Pancreas (tissue), 10 donors: ENCODE measurements around the gene SLC35E1. TPM values are rescaled to one million over a fixed set of nuclear protein-coding genes. Genes with fewer than 3 reads are reported as not detected.

ENCODE experiments used
- ATAC-seq, 4 donors: fragments of 200-7000 bp; cut with Tn5 transposase; one replicate each; pipeline versions ENCODE4 v1.8.0 to v1.9.1; 2020; ENCODE audit warnings: mild to moderate bottlenecking in 4 of 4, moderate library complexity in 4 of 4
- DNase-seq, 6 donors: peaks; one replicate each; pipeline ENCODE4 v3.0.0-alpha.2; 2020
- FAIRE-seq: peaks from 2 replicates; lab custom pipeline; 2012; peaks lifted over from hg19 to GRCh38; lab: Jason Lieb, UNC
- H3K27ac ChIP-seq, 4 donors: fragments of 200-600 bp; sonication (generic); 1 replicate in 3 of 4; 2 replicates in 1 of 4; pipeline versions ENCODE4 v1.5.0 to v1.8.0; 2020
- H3K27me3 ChIP-seq, 4 donors: fragments of 200-600 bp; one replicate each; pipeline ENCODE4 v1.8.0; 2021
- H3K36me3 ChIP-seq, 3 donors: fragments of 200-600 bp; sonication (generic) in 1 of 3; one replicate each; pipeline versions ENCODE4 v1.5.0 to v1.8.0; 2020 to 2021
- H3K4me1 ChIP-seq, 3 donors: fragments of 200-600 bp; one replicate each; pipeline ENCODE4 v1.8.0; 2021
- H3K4me3 ChIP-seq, 4 donors: fragments of 200-600 bp; sonication (generic) in 2 of 4; one replicate each; pipeline versions ENCODE4 v1.5.0 to v1.8.0; 2020 to 2021
- H3K9me3 ChIP-seq, 4 donors: fragments of 200-600 bp; one replicate each; pipeline ENCODE4 v1.8.0; 2021
- CTCF ChIP-seq, 4 donors: fragments of 200-600 bp; sonication (generic) in 3 of 4; IDR thresholded peaks; one replicate each; pipeline versions ENCODE4 v1.5.0 to v1.8.0; 2021; ENCODE audit warnings: antibody characterized with exemption in 4 of 4
- WGBS, 2 donors: extraction: QIAGEN DNeasy Blood & Tissue Kit; methylation state at CpG; one replicate each; pipeline ENCODE4 v1.1.7; 2013; 5-methylcytosine and 5-hydroxymethylcytosine counted together
- intact Hi-C, 3 donors: fragments of 100-400 bp; cut with DNase I; formaldehyde crosslinking; loops; one replicate each; pipeline versions ENCODE4 v1.11.1 to v1.14.2; 2022
- polyA plus RNA-seq, 2 donors: library from polyadenylated mRNA; stranded (reverse); fragments of 200-250 nt; gene quantifications; one replicate each; pipeline ENCODE4 v1.2.3, GENCODE V29; 2013
- total RNA-seq, 6 donors: library from RNA; stranded (reverse); fragmentation: NEBNext Ultra II Directional in 4 of 6; extraction: Animal tissue kit (Norgen Biotek cat#: 25700) in 4 of 6; gene quantifications; one replicate each; pipeline versions ENCODE4 v1.2.1 to v1.2.4, GENCODE V29; 2021 to 2023
- donor health status: healthy with polysubstance abuse.
- donor health status: DM: no; HTN: no; CAD: no; lungs with moderate emphysema.
- donor health status: DM: no; HTN: no; CAD: no.
- donor health status: control.
- donor health status: control.
- donor health status: Bipolar disorder and iron deficiency.
- donor health status: DM: yes; HTN: yes; CAD: no.
- donor health status: DM: no; HTN: no; CAD: no.
- donor health status: DM: no; HTN: no; CAD: no.
- donor health status: DM: yes; HTN: yes; CAD: no.

Gene SLC35E1
- total and polyA plus RNA-seq, 8 donors, result 22.9 to 42.1 (median 34.0) TPM

DNA sequence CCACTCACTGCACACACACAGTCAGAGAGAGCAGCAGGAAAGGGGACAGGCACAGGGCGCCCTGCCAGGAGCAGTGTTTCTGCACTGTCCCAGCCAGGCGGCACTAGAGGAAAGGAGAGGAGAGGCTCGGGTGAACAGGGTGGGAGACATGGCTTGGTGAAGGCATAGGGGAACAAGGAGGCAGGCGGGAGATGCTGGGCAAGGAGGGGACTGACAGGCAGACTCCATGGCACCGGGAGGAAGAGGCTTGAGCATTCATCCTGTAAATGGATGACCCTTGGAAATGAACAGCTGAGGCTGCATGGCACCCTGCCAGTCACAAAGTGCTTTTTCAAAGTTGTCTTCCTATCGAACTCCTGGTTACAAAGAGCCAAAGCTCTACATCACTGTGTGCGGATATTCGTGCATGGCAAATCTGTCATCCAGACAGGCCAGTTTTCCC is 33.4 kb upstream of the SLC35E1 start:
- TF ChIP-seq CTCF (IDR thresholded peaks at IDR 0.05), result no peak
- DNase-seq (peak in 1 of 6 donors; percentile 63), ATAC-seq (peak in 3 of 4 donors; percentile 14 to 24 (median 22)), FAIRE-seq (no peak)
- no peaks in the 10 kb centered on the region for H3K9me3 ChIP-seq
- H3K36me3 ChIP-seq, result no peaks in the 10 kb centered on the region
- intact Hi-C loops, result no loop called here
- H3K4me3 ChIP-seq, result no peak overlapping the region
- H3K27ac ChIP-seq, result no peak overlapping the region
- H3K27me3 ChIP-seq, result no peaks in the 10 kb centered on the region
- WGBS, 2 donors, result 53 to 60% methylated on average over 8 of the region's 8 CpGs
- H3K4me1 ChIP-seq, result peaks cover 10 to 19% (median 15%) of the 10 kb centered on the region in 3 donors

- FAIRE-seq, result no peak
- Histone ChIP-seq H3K27ac (no peak overlapping the region), H3K36me3 (no peaks in the 10 kb centered on the region), H3K27me3 (no peaks in the 10 kb centered on the region), H3K9me3 (no peaks in the 10 kb centered on the region), H3K4me1 (peaks cover 10 to 19% (median 15%) of the 10 kb centered on the region in 3 donors), H3K4me3 (no peak overlapping the region)
- no peak for TF ChIP-seq CTCF (IDR thresholded peaks at IDR 0.05)
- 85% methylated on average over 3 of the region's 3 CpGs for WGBS, 2 donors
- intact Hi-C loops, result no loop called here
- DNase-seq, result no peak
- ATAC-seq, result no peak
These were observed 32.9 kb upstream of the SLC35E1 start for GRCh38 chr19:16605115-16605514.

GRCh38 chr19:16604615-16605014 is 32.4 kb upstream of the SLC35E1 start:
- WGBS, 2 donors, result 84 to 94% methylated on average over 6 of the region's 6 CpGs
- no peak for TF ChIP-seq CTCF (IDR thresholded peaks at IDR 0.05)
- no peak overlapping the region for H3K4me3 ChIP-seq
- peaks cover 10 to 19% (median 15%) of the 10 kb centered on the region in 3 donors for H3K4me1 ChIP-seq
- intact Hi-C loops, result no loop called here
- H3K27me3 ChIP-seq, result no peaks in the 10 kb centered on the region
- no peaks in the 10 kb centered on the region for H3K9me3 ChIP-seq
- no peaks in the 10 kb centered on the region for H3K36me3 ChIP-seq
- DNase-seq (peak in 1 of 6 donors; percentile 17), ATAC-seq (no peak), FAIRE-seq (no peak)
- no peak overlapping the region for H3K27ac ChIP-seq

- TF ChIP-seq CTCF (IDR thresholded peaks at IDR 0.05), result no peak
- H3K27ac ChIP-seq, result no peak overlapping the region
- WGBS, 2 donors, result 20 to 21% methylated on average over 3 of the region's 3 CpGs
- H3K9me3 ChIP-seq, result no peaks in the 10 kb centered on the region
- no peaks in the 10 kb centered on the region for H3K36me3 ChIP-seq
- FAIRE-seq, result no peak
- intact Hi-C loops, result no loop called here
- peak in 1 of 6 donors; percentile 13 for DNase-seq
- peak in 2 of 4 donors; percentile 35 to 58 for ATAC-seq
- H3K27me3 ChIP-seq, result no peaks in the 10 kb centered on the region
- H3K4me3 ChIP-seq, result no peak overlapping the region
- H3K4me1 ChIP-seq, result peaks cover 5 to 11% (median 6%) of the 10 kb centered on the region in 3 donors
These were observed 30.9 kb upstream of the SLC35E1 start for GRCh38 chr19:16603090-16603489.

- WGBS, 2 donors, result 73 to 74% methylated on average over 20 of the region's 20 CpGs
- no peak overlapping the region for H3K4me3 ChIP-seq
- intact Hi-C loops, result no loop called here
- no peaks in the 10 kb centered on the region for H3K36me3 ChIP-seq
- H3K27ac ChIP-seq, result no peak overlapping the region
- H3K4me1 ChIP-seq, result peaks cover 0 to 6% (median 0%) of the 10 kb centered on the region in 3 donors
- TF ChIP-seq CTCF (IDR thresholded peaks at IDR 0.05), result no peak
- FAIRE-seq (no peak), DNase-seq (peak in 1 of 6 donors; percentile 62), ATAC-seq (peak in 2 of 4 donors; percentile 19 to 28)
- no peaks in the 10 kb centered on the region for H3K9me3 ChIP-seq
- H3K27me3 ChIP-seq, result no peaks in the 10 kb centered on the region
These were observed 29.3 kb upstream of the SLC35E1 start for GRCh38 chr19:16601378-16602052.
